ENCODE results near the gene PARD3B.

DNA sequence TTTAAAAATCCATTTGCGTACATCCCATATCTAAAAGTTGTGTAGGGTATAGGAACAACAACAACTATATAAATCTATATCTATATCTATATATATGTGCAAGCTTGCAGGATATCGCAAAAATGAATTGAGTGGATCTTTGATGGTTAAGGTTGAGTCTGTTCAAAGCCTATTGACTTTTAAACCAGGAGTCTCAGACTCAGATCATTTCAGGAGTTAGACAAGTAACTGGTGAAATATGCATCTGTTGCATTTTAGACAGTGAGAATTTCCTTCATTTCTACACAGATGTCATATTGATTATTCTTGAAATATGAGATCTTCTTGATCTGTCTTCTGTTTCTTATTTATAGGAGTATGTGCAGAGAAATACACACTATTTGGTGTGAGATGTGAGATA lies 66.5 kb downstream of the PARD3B start:
- TF ChIP-seq TAF1 (IDR thresholded peaks at IDR 0.05; ENCODE audit: borderline replicate concordance, low read depth, low read length) (no peak), POLR2A (IDR thresholded peaks at IDR 0.05; ENCODE audit: low read depth, low read length) (no peak)

Data from GM12892 (cell line).